ENCODE data around the gene MAP3K9.
"Not testable (repeated sequence)": the region's sequence is repeated elsewhere in the genome, so short reads cannot be mapped to it uniquely, and the experiment has no call there.

DNA sequence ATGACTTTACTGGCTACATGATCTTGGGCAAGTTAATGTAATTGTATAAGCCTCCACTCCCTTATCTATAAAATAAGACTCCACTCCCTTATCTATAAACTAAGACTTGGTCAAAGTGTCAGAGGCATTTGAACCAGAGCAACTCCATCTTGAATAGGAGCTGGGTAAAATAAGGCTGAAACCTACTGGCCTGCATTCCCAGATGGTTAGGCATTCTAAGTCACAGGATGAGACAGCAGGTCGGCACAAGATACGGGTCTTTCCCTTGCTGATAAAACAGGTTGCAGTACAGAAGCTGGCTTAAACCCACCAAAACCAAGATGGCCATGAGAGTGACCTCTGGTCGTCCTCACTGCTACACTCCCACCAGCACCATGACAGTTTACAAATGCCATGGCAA is 44.3 kb upstream of the MAP3K9 start:
- TF ChIP-seq, protein P1, sequence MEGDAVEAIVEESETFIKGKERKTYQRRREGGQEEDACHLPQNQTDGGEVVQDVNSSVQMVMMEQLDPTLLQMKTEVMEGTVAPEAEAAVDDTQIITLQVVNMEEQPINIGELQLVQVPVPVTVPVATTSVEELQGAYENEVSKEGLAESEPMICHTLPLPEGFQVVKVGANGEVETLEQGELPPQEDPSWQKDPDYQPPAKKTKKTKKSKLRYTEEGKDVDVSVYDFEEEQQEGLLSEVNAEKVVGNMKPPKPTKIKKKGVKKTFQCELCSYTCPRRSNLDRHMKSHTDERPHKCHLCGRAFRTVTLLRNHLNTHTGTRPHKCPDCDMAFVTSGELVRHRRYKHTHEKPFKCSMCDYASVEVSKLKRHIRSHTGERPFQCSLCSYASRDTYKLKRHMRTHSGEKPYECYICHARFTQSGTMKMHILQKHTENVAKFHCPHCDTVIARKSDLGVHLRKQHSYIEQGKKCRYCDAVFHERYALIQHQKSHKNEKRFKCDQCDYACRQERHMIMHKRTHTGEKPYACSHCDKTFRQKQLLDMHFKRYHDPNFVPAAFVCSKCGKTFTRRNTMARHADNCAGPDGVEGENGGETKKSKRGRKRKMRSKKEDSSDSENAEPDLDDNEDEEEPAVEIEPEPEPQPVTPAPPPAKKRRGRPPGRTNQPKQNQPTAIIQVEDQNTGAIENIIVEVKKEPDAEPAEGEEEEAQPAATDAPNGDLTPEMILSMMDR (IDR thresholded peaks at IDR 0.05; ENCODE audit: poor library complexity): not testable (repeated sequence)
- TF ChIP-seq EZH2 (IDR thresholded peaks at IDR 0.05; ENCODE audit: borderline replicate concordance): not testable (repeated sequence)
